Eye (tissue), 1 donor: ENCODE measurements around the gene TMEM200B.
"Not testable (repeated sequence)": the region's sequence is repeated elsewhere in the genome, so short reads cannot be mapped to it uniquely, and the experiment has no call there.

Experiments
- DNase-seq: peaks from one replicate; pipeline ENCODE4 v3.0.0-alpha.2; 2015

TMEM200B gene

GRCh38 chr1:29105822-29106221 lies 17.9 kb downstream of the TMEM200B start:
- no peak for DNase-seq

GRCh38 chr1:29100487-29100886 lies 23.2 kb downstream of the TMEM200B start:
- DNase-seq: no peak

GRCh38 chr1:29099286-29099685 lies 24.4 kb downstream of the TMEM200B start:
- DNase-seq: no peak

- peak; percentile 63 for DNase-seq
These were observed 27.3 kb downstream of the TMEM200B start for GRCh38 chr1:29096231-29096886.

GRCh38 chr1:29094954-29095353 lies 28.7 kb downstream of the TMEM200B start:
- DNase-seq: no peak

GRCh38 chr1:29094433-29094832 lies 29.3 kb downstream of the TMEM200B start:
- DNase-seq: no peak

- not testable (repeated sequence) for DNase-seq
These were observed 31.0 kb downstream of the TMEM200B start for GRCh38 chr1:29092704-29093103.

GRCh38 chr1:29090937-29091618 lies 32.6 kb downstream of the TMEM200B start:
- no peak for DNase-seq

- DNase-seq: no peak
These were observed 39.5 kb downstream of the TMEM200B start for GRCh38 chr1:29084196-29084521.

- DNase-seq: no peak
These were observed 40.1 kb downstream of the TMEM200B start for GRCh38 chr1:29083317-29084195.

- no peak for DNase-seq
These were observed 41.2 kb downstream of the TMEM200B start for GRCh38 chr1:29082519-29082918.

- no peak for DNase-seq
These were observed 42.5 kb downstream of the TMEM200B start for GRCh38 chr1:29081201-29081600.

GRCh38 chr1:29079916-29080629 lies 43.6 kb downstream of the TMEM200B start:
- not testable (repeated sequence) for DNase-seq

GRCh38 chr1:29077155-29077554 lies 46.5 kb downstream of the TMEM200B start:
- no peak for DNase-seq
